Measurements from ENCODE around the gene SNAPC4. TPM values are rescaled to one million over a fixed set of nuclear protein-coding genes. Genes with fewer than 3 reads are reported as not detected.
A peak's percentile ranks its signal among the peaks of the same experiment; 100 is the strongest.
"Not testable (repeated sequence)": the region's sequence is repeated elsewhere in the genome, so short reads cannot be mapped to it uniquely, and the experiment has no call there.

Gene SNAPC4
- total and polyA plus RNA-seq, 9 of the 15 experiments (the other 6 are each of a cell fraction or from before 2014, with no cell fraction given), result 0.21 to 21.8 (median 8.8) TPM

- WGBS (ENCODE audit: insufficient coverage, low coverage, missing lambda C conversion rate), result 32% methylated on average over 5 of the region's 24 CpGs
- H3K4me3 ChIP-seq; ATAC-seq; H3K79me2 ChIP-seq (ENCODE audit: control insufficient read depth, insufficient read depth, low read length); H3K27me3 ChIP-seq (ENCODE audit: control insufficient read depth in 2 of 2, insufficient read depth in 2 of 2, low read length in 2 of 2); FAIRE-seq; intact Hi-C loops (cut with micrococcal nuclease); BruUV-seq (replicated peaks); H3K9me1 ChIP-seq (ENCODE audit: control insufficient read depth, insufficient read depth, low read length); CTCF ChIA-PET (ENCODE audit: low intra/inter-chr PET ratio); in situ Hi-C loops (cut with MboI); H3K9ac ChIP-seq (ENCODE audit: insufficient read depth in 1 of 2, low read depth in 2 of 2, low read length in 2 of 2); H3K9me3 ChIP-seq (replicated peaks; ENCODE audit: control insufficient read depth, insufficient read depth, low read depth, low read length); H2AFZ ChIP-seq (ENCODE audit: low read depth, low read length); H4K20me1 ChIP-seq (replicated peaks; ENCODE audit: control insufficient read depth, insufficient read depth, low read length); H3K4me2 ChIP-seq (ENCODE audit: insufficient read depth, low read length); DNase-seq (ENCODE audit: extremely low read depth in 1 of 4, low spot score in 3 of 4); H3K36me3 ChIP-seq (ENCODE audit: control insufficient read depth, insufficient read depth, low read length); H3K27ac ChIP-seq (ENCODE audit: extremely low read depth, low read depth, low read length): not testable (repeated sequence)
- POLR2A ChIA-PET, result interaction anchor here (0.6 to 1.0 kb wide), 2 partner anchors 12 to 959 kb away, joined by 3 to 6 read pairs; partner anchors contain the start of gene DNLZ
- 0 out of 2 replicates have a peak, but pooled peaks have one; percentile 1 for TF ChIP-seq POLR2G (IDR thresholded peaks at IDR 0.05; ENCODE audit: low read depth, low read length)
- peak; percentile 16; the same call in 1 of the 2 replicates for TF ChIP-seq ZKSCAN1 (IDR thresholded peaks at IDR 0.05; ENCODE audit: low read depth, low read length)
- peaks cover 0 to 93% of the 10 kb centered on the region in 2 experiments; a peak in 4 of 5 replicates for H3K4me1 ChIP-seq (replicated peaks in 1 of 2; ENCODE audit: control insufficient read depth in 2 of 2, insufficient read depth in 2 of 2, low read length in 2 of 2)
These were observed 48.1 kb downstream of the SNAPC4 start for GRCh38 chr9:136351868-136352267.

- CTCF ChIA-PET (ENCODE audit: low intra/inter-chr PET ratio), result no interaction called here
- Histone ChIP-seq H3K4me2 (ENCODE audit: insufficient read depth, low read length) (no peak overlapping the region), H3K4me1 (replicated peaks in 1 of 2; ENCODE audit: control insufficient read depth in 2 of 2, insufficient read depth in 2 of 2, low read length in 2 of 2) (peaks cover 1 to 93% of the 10 kb centered on the region in 2 experiments; a peak in 4 of 5 replicates), H3K9me1 (ENCODE audit: control insufficient read depth, insufficient read depth, low read length) (peaks cover 4% of the 10 kb centered on the region), H3K27me3 (ENCODE audit: control insufficient read depth in 2 of 2, insufficient read depth in 2 of 2, low read length in 2 of 2) (no peaks in the 10 kb centered on the region), H4K20me1 (replicated peaks; ENCODE audit: control insufficient read depth, insufficient read depth, low read length) (no peaks in the 10 kb centered on the region; the same call in 1 of the 2 replicates), H3K9ac (ENCODE audit: insufficient read depth in 1 of 2, low read depth in 2 of 2, low read length in 2 of 2) (no peak overlapping the region), H3K9me3 (replicated peaks; ENCODE audit: control insufficient read depth, insufficient read depth, low read depth, low read length) (no peaks in the 10 kb centered on the region), H3K36me3 (ENCODE audit: control insufficient read depth, insufficient read depth, low read length) (no peaks in the 10 kb centered on the region), H3K79me2 (ENCODE audit: control insufficient read depth, insufficient read depth, low read length) (no peaks in the 10 kb centered on the region), H3K27ac (ENCODE audit: extremely low read depth, low read depth, low read length) (no peak overlapping the region), H2AFZ (ENCODE audit: low read depth, low read length) (no peak overlapping the region), H3K4me3 (no peak overlapping the region)
- POLR2A ChIA-PET, result interaction anchor here (0.6 to 1.0 kb wide), 2 partner anchors 12 to 960 kb away, joined by 3 to 6 read pairs; partner anchors contain the start of gene DNLZ
- DNase-seq (ENCODE audit: extremely low read depth in 1 of 4, low spot score in 3 of 4) (no peak), FAIRE-seq (no peak), ATAC-seq (no peak)
- whole genome bisulfite sequencing (ENCODE audit: insufficient coverage, low coverage, missing lambda C conversion rate), result 21% methylated on average over 9 of the region's 11 CpGs
- in situ Hi-C loops (cut with MboI) (no loop called here), intact Hi-C loops (cut with micrococcal nuclease) (no loop called here)
- TF ChIP-seq THRB (CRISPR knock-in tag; conservative IDR thresholded peaks at IDR 0.05) (no peak), POLR2G (IDR thresholded peaks at IDR 0.05; ENCODE audit: low read depth, low read length) (peak; percentile 17; the same call in 1 of the 2 replicates)
- BruUV-seq (replicated peaks), result no TSS peak
These were observed 48.6 kb downstream of the SNAPC4 start for GRCh38 chr9:136351252-136351800.

Other genes with a start within 250 kb of the SNAPC4 start
Only the 7 nearest of the 11 such genes appear.
- gene GPSM1, start 72.6 kb downstream of the SNAPC4 start, total RNA-seq (2014; rRNA removed), result 12.7 and 16.0 TPM in 2 replicates
- gene GPSM1, start 72.6 kb downstream of the SNAPC4 start, total RNA-seq (2014; rRNA removed; fragmentation: Illumina TruSeq; extraction: Trizol), result 0.54 and 0.76 TPM in 2 replicates
- gene GPSM1, start 72.6 kb downstream of the SNAPC4 start, total RNA-seq (2015; rRNA removed; fragmentation: Illumina TruSeq; extraction: Trizol), result 3.1 and 4.1 TPM in 2 replicates
- 12.4 and 14.2 TPM in 2 replicates for gene GPSM1, start 72.6 kb downstream of the SNAPC4 start, total RNA-seq (2021)
- gene GPSM1, start 72.6 kb downstream of the SNAPC4 start, polyA plus RNA-seq (2011; rRNA removed), result 5.4 and 6.7 TPM in 2 replicates
- gene GPSM1, start 72.6 kb downstream of the SNAPC4 start, polyA plus RNA-seq (2014; fragmentation: Illumina TruSeq; extraction: Trizol), result 1.9 and 5.2 TPM in 2 replicates
- under 1 TPM; 0.04 to 0.10 TPM for gene GPSM1, start 72.6 kb downstream of the SNAPC4 start, polyA plus RNA-seq (2014; fragmentation: Nextera tagmentation; extraction: Ambion mirVana)
- gene GPSM1, start 72.6 kb downstream of the SNAPC4 start, polyA plus RNA-seq (2014; rRNA removed), result 9.2 and 10.1 TPM in 2 replicates
- gene DNLZ, start 36.4 kb downstream of the SNAPC4 start, total RNA-seq (2014; rRNA removed), result 44.6 and 56.7 TPM in 2 replicates
- 2.2 and 3.4 TPM in 2 replicates for gene DNLZ, start 36.4 kb downstream of the SNAPC4 start, total RNA-seq (2014; rRNA removed; fragmentation: Illumina TruSeq; extraction: Trizol)
- 10.0 and 10.8 TPM in 2 replicates for gene DNLZ, start 36.4 kb downstream of the SNAPC4 start, total RNA-seq (2015; rRNA removed; fragmentation: Illumina TruSeq; extraction: Trizol)
- gene DNLZ, start 36.4 kb downstream of the SNAPC4 start, total RNA-seq (2021), result 25.6 and 25.8 TPM in 2 replicates
- 3.1 and 3.2 TPM in 2 replicates for gene DNLZ, start 36.4 kb downstream of the SNAPC4 start, polyA plus RNA-seq (2011; rRNA removed)
- 2.2 and 4.2 TPM in 2 replicates for gene DNLZ, start 36.4 kb downstream of the SNAPC4 start, polyA plus RNA-seq (2014; fragmentation: Illumina TruSeq; extraction: Trizol)
- gene DNLZ, start 36.4 kb downstream of the SNAPC4 start, polyA plus RNA-seq (2014; fragmentation: Nextera tagmentation; extraction: Ambion mirVana), result under 1 TPM; 0.17 to 0.36 TPM
- 22.1 and 29.8 TPM in 2 replicates for gene DNLZ, start 36.4 kb downstream of the SNAPC4 start, polyA plus RNA-seq (2014; rRNA removed)
- gene CARD9, start 26.5 kb downstream of the SNAPC4 start, total RNA-seq (2014; rRNA removed), result 37.6 and 40.1 TPM in 2 replicates
- 3.5 and 3.6 TPM in 2 replicates for gene CARD9, start 26.5 kb downstream of the SNAPC4 start, total RNA-seq (2014; rRNA removed; fragmentation: Illumina TruSeq; extraction: Trizol)
- 14.6 and 15.8 TPM in 2 replicates for gene CARD9, start 26.5 kb downstream of the SNAPC4 start, total RNA-seq (2015; rRNA removed; fragmentation: Illumina TruSeq; extraction: Trizol)
- gene CARD9, start 26.5 kb downstream of the SNAPC4 start, total RNA-seq (2021), result 35.6 and 42.7 TPM in 2 replicates
- gene CARD9, start 26.5 kb downstream of the SNAPC4 start, polyA plus RNA-seq (2011; rRNA removed), result 9.7 and 27.8 TPM in 2 replicates
- gene CARD9, start 26.5 kb downstream of the SNAPC4 start, polyA plus RNA-seq (2014; fragmentation: Illumina TruSeq; extraction: Trizol), result 4.7 and 13.2 TPM in 2 replicates
- 1 to 10 TPM; 1.7 to 2.0 TPM for gene CARD9, start 26.5 kb downstream of the SNAPC4 start, polyA plus RNA-seq (2014; fragmentation: Nextera tagmentation; extraction: Ambion mirVana)
- 40.4 and 53.0 TPM in 2 replicates for gene CARD9, start 26.5 kb downstream of the SNAPC4 start, polyA plus RNA-seq (2014; rRNA removed)
- gene ENTR1, start 10.4 kb upstream of the SNAPC4 start, total RNA-seq (2014; rRNA removed), result 79.0 and 88.8 TPM in 2 replicates
- 38.1 and 38.3 TPM in 2 replicates for gene ENTR1, start 10.4 kb upstream of the SNAPC4 start, total RNA-seq (2014; rRNA removed; fragmentation: Illumina TruSeq; extraction: Trizol)
- 61.3 and 65.5 TPM in 2 replicates for gene ENTR1, start 10.4 kb upstream of the SNAPC4 start, total RNA-seq (2015; rRNA removed; fragmentation: Illumina TruSeq; extraction: Trizol)
- gene ENTR1, start 10.4 kb upstream of the SNAPC4 start, total RNA-seq (2021), result 101 and 104 TPM in 2 replicates
- 77.3 and 92.6 TPM in 2 replicates for gene ENTR1, start 10.4 kb upstream of the SNAPC4 start, polyA plus RNA-seq (2011; rRNA removed)
- gene ENTR1, start 10.4 kb upstream of the SNAPC4 start, polyA plus RNA-seq (2014; fragmentation: Illumina TruSeq; extraction: Trizol), result 72.6 and 75.9 TPM in 2 replicates
- gene ENTR1, start 10.4 kb upstream of the SNAPC4 start, polyA plus RNA-seq (2014; fragmentation: Nextera tagmentation; extraction: Ambion mirVana), result 1 to 10 TPM; 6.7 to 9.6 TPM
- 106 and 108 TPM in 2 replicates for gene ENTR1, start 10.4 kb upstream of the SNAPC4 start, polyA plus RNA-seq (2014; rRNA removed)
- gene PMPCA, start 10.5 kb upstream of the SNAPC4 start, total RNA-seq (2014; rRNA removed), result 86.6 and 111 TPM in 2 replicates
- gene PMPCA, start 10.5 kb upstream of the SNAPC4 start, total RNA-seq (2014; rRNA removed; fragmentation: Illumina TruSeq; extraction: Trizol), result 82.4 and 104 TPM in 2 replicates
- gene PMPCA, start 10.5 kb upstream of the SNAPC4 start, total RNA-seq (2015; rRNA removed; fragmentation: Illumina TruSeq; extraction: Trizol), result 66.6 and 67.5 TPM in 2 replicates
- gene PMPCA, start 10.5 kb upstream of the SNAPC4 start, total RNA-seq (2021), result 118 and 139 TPM in 2 replicates
- 114 and 119 TPM in 2 replicates for gene PMPCA, start 10.5 kb upstream of the SNAPC4 start, polyA plus RNA-seq (2011; rRNA removed)
- 99.8 and 122 TPM in 2 replicates for gene PMPCA, start 10.5 kb upstream of the SNAPC4 start, polyA plus RNA-seq (2014; fragmentation: Illumina TruSeq; extraction: Trizol)
- gene PMPCA, start 10.5 kb upstream of the SNAPC4 start, polyA plus RNA-seq (2014; fragmentation: Nextera tagmentation; extraction: Ambion mirVana), result 10 to 100 TPM; 23.9 to 30.0 TPM
- gene PMPCA, start 10.5 kb upstream of the SNAPC4 start, polyA plus RNA-seq (2014; rRNA removed), result 129 and 143 TPM in 2 replicates
- gene INPP5E, start 39.7 kb upstream of the SNAPC4 start, total RNA-seq (2014; rRNA removed), result 8.8 and 11.1 TPM in 2 replicates
- gene INPP5E, start 39.7 kb upstream of the SNAPC4 start, total RNA-seq (2014; rRNA removed; fragmentation: Illumina TruSeq; extraction: Trizol), result 2.5 and 2.9 TPM in 2 replicates
- gene INPP5E, start 39.7 kb upstream of the SNAPC4 start, total RNA-seq (2015; rRNA removed; fragmentation: Illumina TruSeq; extraction: Trizol), result 5.4 and 5.7 TPM in 2 replicates
- 16.3 and 17.4 TPM in 2 replicates for gene INPP5E, start 39.7 kb upstream of the SNAPC4 start, total RNA-seq (2021)
- gene INPP5E, start 39.7 kb upstream of the SNAPC4 start, polyA plus RNA-seq (2011; rRNA removed), result 4.4 and 6.8 TPM in 2 replicates
- gene INPP5E, start 39.7 kb upstream of the SNAPC4 start, polyA plus RNA-seq (2014; fragmentation: Illumina TruSeq; extraction: Trizol), result 4.9 and 8.4 TPM in 2 replicates
- under 1 TPM; 0.38 to 0.56 TPM for gene INPP5E, start 39.7 kb upstream of the SNAPC4 start, polyA plus RNA-seq (2014; fragmentation: Nextera tagmentation; extraction: Ambion mirVana)
- 14.1 and 15.1 TPM in 2 replicates for gene INPP5E, start 39.7 kb upstream of the SNAPC4 start, polyA plus RNA-seq (2014; rRNA removed)
- 17.1 and 20.1 TPM in 2 replicates for gene SEC16A, start 82.9 kb upstream of the SNAPC4 start, total RNA-seq (2014; rRNA removed)
- gene SEC16A, start 82.9 kb upstream of the SNAPC4 start, total RNA-seq (2014; rRNA removed; fragmentation: Illumina TruSeq; extraction: Trizol), result 9.1 and 9.3 TPM in 2 replicates
- 8.7 and 11.1 TPM in 2 replicates for gene SEC16A, start 82.9 kb upstream of the SNAPC4 start, total RNA-seq (2015; rRNA removed; fragmentation: Illumina TruSeq; extraction: Trizol)
- gene SEC16A, start 82.9 kb upstream of the SNAPC4 start, total RNA-seq (2021), result 56.1 and 62.8 TPM in 2 replicates
- 14.0 and 25.1 TPM in 2 replicates for gene SEC16A, start 82.9 kb upstream of the SNAPC4 start, polyA plus RNA-seq (2011; rRNA removed)
- gene SEC16A, start 82.9 kb upstream of the SNAPC4 start, polyA plus RNA-seq (2014; fragmentation: Illumina TruSeq; extraction: Trizol), result 44.6 and 47.6 TPM in 2 replicates
- 10 to 100 TPM in 1 of 2 experiments, 1 to 10 TPM in 1; 8.3 to 12.0 TPM for gene SEC16A, start 82.9 kb upstream of the SNAPC4 start, polyA plus RNA-seq (2014; fragmentation: Nextera tagmentation; extraction: Ambion mirVana)
- gene SEC16A, start 82.9 kb upstream of the SNAPC4 start, polyA plus RNA-seq (2014; rRNA removed), result 30.9 and 32.2 TPM in 2 replicates